HG02943 (cell line): Measurements from ENCODE around the gene OR6S1.
A peak's percentile ranks its signal among the peaks of the same experiment; 100 is the strongest.

Source experiments
- ATAC-seq: cut with Tn5 transposase; IDR thresholded peaks from one replicate; pipeline ENCODE4 v1.9.1; 2021; ENCODE audit warnings: mild to moderate bottlenecking, low read depth, moderate library complexity; ENCODE audit not compliant: unreplicated experiment

Gene OR6S1, protein sequence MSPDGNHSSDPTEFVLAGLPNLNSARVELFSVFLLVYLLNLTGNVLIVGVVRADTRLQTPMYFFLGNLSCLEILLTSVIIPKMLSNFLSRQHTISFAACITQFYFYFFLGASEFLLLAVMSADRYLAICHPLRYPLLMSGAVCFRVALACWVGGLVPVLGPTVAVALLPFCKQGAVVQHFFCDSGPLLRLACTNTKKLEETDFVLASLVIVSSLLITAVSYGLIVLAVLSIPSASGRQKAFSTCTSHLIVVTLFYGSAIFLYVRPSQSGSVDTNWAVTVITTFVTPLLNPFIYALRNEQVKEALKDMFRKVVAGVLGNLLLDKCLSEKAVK

DNA sequence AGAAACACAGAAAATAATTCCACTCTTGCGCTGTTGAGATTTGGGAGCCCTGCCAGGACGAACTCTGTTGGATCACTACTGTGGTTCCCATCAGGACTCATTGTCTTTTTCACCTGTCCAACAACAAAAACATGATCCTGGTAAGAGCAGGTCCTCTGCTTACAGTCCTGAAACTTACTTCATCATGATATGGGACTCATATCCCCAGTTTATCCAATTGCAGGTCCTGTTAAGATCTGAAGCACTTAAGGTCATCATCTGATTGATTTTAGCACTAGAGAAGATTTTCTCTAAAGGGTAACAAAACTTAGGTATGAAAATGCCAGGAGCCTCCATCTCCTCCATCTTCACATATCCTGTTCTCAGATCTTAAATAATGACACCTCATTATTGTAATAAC is at the start of gene OR6S1:
OR6S1 (minus strand) TSS at position 101 of the 400 bp plus-strand sequence; CDS start at position 101, 0 bp downstream.
- ATAC-seq: no peak

DNA sequence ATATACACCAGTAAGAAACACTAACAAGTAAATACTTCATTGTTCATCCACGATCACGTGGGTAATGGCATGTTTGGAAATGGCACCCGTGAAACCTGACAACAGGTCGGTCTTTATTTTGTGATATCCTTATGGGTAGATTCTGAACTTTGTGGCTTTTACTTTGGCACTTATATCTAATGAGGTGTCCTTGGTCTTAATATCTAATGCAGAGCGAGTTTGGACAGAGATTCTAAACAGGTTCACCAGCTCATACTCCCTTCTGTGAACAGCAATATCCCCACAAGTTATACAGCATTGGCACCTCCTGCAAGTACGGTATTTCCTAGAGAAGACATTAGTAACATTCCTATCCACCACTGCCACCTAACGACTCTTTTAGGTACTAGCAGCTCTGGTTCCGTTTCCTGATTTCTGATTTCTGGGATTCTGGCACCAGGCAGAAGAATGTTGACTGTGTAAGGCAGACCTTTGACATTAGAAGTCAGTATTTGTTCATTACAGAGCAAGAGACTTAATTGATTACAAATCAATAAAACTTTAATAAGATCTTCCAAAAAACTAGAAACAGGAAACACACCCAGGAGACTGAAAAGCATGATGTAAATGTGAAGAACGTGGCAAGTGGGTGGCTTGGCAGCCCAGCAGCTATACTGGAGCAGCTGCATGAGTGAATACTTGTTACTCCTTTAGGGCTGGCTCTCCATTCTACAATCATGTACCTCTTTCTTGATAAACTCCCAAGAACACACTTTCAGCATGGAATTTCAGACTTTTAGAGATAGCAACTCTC is 49.6 kb upstream of the OR6S1 start:
- no peak for ATAC-seq

DNA sequence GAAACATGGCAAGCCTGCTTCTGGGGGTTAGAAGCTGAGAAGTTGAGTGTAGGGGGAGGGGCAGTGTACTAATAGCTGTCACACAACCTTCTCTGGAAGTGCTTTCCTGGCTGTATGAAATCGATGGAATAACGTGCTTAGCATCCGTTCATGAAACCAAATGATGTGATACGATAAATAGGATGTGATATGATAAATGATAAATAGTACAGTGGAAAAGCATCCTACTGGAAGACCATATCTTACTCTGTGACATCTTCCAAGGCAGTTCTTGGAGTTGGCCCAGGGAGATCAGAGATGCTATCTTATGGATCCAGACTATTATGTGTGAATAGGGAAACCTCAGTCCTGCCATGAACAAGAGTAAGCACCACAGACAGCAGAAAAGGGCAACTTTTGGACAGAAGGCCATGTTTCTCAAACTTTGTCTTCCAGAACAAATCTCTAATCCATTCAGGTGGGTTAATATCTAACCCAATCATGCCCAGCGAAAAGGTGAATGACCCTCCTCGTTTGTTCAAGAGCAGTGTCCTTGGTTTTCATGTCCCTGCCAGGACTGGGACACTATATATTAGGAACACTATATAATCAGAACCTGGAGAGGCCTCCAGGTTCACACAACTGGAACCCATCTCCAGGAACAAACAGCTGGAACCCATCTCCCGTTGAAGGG is 46.8 kb upstream of the OR6S1 start, which contains the start of gene ANG:
ANG (plus strand) TSS at position 598 of the 673 bp plus-strand sequence. CDS start 4,801 bp downstream, outside the sequence.
- no peak for ATAC-seq

DNA sequence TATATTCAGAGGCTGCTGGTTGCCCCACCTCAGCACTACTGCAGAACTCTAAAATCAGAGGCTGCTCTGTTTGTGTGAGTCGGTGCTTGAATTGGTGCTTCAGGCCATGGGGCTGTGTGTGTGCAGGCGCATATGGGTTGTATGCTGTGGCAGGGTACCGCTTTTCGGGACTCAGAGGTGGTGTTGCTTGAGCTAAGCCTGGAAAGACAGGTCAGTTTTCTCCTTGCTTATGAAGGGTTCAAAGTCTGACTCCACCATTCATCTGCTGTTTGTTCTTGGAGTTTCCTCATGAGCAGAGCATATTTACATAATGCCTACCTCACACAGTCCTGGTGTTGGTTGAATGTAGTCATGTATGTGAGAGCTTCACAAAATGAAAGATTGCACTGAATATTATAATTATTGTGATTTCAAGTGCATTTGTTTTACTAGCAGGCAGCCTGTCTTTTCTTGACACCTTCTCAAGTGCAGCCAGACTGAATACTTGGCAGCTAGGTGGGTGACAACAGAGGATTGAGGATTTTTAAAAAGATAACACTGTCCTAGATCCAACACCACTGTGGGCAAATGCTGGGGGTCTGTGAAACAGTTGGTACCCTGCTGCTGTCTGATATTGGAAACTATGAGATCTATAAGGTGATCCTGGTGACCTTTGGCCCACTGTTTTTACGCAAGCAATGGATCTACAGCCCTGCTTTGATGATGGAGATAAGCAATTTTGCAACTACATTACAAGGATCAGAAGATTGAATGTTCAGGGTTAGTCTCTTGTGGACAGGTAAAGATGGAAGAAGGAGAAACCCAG is 46.1 kb upstream of the OR6S1 start:
- no peak for ATAC-seq

DNA sequence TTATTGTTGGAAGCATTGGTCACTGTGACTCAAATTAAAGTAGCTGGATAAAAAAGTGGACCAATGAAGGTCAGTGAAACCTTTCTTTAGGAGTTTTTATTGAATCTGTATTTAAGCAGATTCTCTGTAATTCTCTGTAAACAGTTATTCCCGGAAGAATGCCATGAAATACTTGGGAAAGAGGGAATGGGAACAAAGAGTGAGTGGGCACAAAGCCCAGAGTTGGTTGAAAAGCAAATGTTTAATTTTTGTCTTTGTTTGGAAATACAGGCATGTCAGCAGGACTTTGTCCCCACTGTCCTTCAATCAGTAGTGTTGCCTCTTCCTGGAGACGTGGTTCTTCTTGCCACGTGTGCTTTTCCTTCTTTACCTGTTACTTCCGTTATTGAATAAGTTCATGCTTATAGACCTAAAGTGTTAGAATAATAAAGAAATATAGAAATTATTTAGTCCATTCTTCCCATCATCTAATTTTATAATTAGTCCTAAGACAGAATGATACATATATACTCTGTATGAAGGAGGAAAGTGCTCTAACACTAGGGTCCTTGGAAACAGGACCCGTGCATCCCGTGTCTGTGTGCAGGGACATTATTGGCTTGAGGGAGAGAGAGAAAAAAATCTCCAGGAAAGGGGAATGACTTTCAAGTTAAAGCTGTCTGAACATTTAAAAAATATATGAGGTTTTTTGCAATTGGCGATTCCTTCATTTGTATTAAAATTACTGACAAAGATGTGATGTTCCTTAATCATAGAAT is 45.1 kb upstream of the OR6S1 start:
- no peak for ATAC-seq

DNA sequence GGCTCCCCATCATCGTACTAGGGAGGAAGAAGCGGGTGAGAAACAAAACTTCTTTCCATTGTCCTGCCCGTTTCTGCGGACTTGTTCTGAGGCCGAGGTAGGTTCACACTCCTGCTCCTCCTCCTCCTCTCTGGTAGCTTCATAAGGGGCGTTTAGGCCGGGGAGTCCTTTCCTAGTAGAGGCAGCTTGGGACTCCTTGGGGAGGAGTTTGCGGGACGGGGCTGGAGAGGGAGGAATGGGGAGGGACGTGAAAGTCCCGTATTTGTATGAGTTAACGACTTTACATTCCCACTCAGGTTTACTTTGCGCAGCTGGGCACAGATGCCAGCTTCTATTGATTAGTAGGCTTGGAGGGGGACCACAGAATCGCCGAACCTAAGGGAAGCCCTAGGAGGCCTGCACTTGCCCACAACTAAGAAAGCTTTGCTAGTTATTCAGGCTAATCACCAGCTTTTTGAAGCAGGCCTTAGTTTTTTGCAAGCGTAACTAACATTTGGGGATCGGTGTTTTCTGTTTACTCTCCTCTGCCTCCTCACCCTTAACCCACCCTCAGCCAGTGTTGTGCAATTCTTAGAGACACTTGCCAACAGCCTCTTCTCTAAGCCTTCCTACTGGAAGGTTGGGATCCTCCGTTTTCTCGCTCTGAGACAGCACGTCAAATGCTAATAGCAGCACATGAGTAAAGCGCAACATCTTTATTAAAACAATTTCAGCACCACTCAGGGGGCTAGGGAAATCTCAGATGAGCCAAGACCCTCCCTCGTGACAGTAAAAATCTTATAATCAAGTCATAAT is 43.4 kb upstream of the OR6S1 start:
- no peak for ATAC-seq

DNA sequence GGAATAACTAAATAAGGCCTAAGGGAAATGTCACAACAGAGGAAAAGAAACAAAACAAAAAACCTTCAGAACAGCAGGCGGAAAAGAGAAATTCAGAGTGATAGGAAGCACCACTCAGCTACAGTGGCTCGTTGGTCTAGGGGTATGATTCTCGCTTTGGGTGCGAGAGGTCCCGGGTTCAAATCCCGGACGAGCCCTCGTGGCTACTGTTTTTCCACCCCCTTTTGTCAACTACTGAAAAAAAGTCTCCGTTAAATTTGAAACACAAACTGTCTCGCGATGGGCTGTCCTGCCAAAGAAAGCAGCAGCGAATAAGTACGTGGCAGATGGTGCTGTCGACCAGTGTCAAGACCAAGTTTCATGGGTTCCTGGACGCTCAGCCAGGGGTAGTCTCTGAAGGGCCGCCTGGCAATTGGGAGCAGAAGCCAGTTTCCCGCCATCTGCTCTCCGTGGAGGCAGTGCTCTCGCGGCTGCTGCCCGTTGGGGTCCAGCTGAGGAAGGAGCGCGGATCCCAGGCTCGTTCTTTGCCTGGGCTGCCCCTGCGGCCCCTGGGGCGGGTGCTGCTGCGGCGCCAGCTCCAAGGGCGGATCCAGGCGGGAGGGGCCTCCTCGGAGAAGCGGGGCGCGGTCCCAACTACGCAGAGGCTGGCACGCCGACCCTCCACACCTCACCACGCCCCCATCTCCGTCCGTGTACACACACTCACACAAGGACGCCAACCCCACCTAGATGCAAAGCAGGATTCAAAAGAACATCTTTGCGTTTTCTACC is 42.6 kb upstream of the OR6S1 start, which contains the start of gene RNASE4:
RNASE4 (plus strand) TSS at position 670 of the 771 bp plus-strand sequence. CDS start 14,812 bp downstream, outside the sequence.
- no peak for ATAC-seq

DNA sequence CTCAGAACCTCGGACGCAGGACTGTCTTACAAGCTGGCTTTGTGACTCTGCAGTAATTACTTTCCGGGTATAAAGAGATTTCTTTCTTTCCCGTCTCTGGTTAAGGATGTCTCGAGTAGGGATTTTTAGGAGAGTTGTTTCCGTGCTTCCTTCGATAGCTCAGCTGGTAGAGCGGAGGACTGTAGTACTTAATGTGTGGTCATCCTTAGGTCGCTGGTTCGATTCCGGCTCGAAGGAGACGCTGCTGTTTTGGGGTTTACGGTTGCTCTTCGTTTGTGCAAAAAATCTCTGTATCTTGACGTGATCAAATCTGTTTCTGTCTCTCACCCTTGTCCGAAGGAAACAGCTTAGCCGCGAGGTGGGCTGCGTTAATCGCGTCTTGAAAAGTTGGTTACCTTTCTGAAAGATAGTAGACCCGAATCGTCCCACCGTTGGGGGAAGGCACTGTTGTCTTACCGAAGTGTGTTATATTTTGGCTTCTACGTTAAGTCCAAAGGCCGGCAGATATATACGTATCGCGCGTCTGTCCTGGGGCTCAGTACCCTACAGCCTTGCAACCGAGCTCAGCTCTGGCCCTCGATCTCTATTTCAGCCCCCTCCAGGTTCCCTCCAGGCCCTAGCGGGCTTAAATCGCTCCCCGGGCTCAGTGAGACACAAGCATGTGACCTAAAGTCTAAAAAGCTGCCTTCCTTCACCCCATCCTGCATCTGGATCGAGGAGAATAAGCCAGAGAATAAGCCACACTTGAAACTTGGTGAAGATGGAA is 41.8 kb upstream of the OR6S1 start:
- peak; percentile 27 for ATAC-seq

DNA sequence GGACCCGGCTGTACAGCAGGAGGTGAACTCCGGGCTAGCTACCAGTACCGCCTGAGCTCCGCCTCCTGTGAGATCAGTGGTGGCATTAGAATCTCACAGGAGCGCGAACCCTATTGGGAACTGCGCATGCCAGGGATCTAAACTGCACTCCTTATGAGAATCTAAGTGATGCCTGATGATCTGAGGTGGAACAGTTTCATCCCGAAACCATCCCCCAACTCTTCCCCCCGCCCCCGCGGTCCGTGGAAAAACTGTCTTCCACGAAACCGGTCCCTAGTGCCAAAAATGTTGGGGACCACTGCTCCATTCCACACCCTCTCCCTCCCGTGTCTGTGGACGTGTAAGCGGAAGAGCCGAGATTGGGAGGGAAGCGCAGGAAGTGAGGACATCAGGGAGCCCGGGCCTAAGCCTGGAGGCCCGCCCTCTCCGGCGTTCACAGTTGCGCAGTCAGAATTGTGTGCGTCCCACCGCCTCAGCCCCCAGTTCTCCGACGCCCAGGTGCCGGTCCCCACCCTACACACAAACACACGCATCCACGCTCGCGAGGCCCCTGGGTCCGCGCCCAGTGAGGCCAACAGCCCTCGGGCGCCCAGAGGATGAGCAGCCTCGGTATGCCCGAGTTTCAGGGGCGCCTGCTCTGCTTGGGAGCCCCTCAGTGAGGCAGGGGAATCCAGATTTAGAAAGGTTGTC is 41.1 kb upstream of the OR6S1 start:
- ATAC-seq: peak; percentile 36

DNA sequence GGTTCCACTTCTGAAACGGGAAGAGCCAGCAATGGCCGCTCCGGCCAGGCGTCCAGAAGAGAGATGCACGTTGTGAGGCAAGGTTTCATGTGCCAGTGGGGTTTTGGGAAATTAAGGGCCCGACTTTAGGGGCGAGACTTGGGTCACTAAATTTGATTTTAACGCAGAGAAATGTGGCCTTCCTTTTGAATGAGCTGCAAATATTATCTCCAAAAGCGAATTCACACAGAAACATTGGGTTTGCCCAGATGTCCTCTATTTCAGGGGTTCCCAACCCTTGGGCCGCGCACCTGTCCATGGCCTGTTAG is 40.6 kb upstream of the OR6S1 start:
- ATAC-seq: no peak

DNA sequence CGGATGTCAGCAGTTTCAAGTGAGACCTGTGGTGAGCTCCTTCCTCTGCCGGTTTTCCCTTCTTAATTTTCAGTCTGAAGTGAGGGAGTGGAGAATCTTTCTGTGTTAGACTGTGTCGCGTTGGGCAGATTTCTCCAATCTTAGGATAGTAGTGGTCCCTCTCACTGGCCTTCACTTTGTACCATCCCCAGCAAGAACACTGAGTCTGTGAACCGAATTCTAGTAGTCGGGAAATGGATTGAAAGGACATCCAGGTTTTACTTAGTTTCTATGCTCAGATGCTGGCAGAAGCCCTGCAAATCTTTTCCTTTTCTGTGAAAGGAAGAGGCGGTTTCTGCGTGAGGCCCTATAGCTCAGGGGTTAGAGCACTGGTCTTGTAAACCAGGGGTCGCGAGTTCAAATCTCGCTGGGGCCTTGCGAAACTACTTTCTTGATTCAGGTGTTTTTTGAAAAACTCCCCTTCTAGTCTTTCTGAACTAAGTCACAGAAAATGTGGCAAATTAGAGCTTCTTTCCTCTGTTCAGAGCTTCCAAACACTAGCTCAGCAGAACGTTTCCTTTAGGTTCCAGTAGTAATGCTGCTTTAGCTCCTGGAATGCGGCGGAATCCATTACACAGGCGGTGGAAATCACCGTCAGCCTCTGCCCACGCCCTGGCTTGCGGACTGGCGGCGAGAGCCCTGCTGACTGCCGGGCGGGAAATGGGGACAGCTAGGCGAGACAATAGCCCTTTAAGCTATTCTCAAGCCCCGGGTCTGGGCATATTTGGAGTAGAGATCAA is 40.0 kb upstream of the OR6S1 start:
- peak; percentile 25 for ATAC-seq

DNA sequence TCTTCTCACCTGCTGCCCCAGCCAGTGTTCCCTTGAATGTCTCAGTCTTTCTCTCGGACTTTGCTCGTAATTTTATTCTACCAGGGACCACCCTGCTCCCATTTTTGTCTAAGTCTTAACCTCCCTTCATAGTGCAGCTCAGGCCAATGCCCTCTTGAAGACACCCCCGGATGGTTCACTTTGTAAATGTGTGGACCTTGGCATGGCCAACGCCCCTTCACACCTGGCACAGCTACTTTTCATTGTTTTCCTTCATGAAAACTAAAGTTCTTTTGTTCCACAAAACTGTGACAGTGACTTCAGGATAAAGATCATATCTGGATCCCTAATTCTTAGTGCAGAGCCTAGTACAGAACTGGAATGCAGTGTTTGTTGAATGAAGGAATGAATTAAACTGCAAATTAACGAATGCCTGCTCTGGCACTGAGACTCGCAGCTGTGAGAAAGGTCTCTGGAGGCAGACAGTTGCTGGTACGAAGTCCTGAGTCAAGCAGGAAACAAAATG is 39.4 kb upstream of the OR6S1 start:
- no peak for ATAC-seq

DNA sequence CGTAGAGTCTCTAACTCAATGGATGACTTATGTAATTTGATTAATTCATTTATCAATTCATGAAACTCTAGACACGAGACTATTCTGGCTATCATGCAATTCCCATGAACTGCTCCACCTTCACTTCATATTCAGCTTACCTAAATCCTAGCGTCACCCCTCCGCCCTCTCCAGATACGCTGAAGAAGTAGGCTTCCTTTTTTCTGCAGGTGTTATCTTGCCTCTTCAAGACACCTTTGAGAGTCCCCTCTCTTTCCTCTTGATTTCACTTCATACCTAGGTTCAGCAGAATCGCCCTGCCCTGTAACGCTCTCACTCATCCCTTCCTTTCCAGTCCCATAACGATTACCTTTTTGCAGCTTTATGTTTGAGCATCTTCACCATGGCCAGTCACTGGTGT is 38.9 kb upstream of the OR6S1 start:
- no peak for ATAC-seq

DNA sequence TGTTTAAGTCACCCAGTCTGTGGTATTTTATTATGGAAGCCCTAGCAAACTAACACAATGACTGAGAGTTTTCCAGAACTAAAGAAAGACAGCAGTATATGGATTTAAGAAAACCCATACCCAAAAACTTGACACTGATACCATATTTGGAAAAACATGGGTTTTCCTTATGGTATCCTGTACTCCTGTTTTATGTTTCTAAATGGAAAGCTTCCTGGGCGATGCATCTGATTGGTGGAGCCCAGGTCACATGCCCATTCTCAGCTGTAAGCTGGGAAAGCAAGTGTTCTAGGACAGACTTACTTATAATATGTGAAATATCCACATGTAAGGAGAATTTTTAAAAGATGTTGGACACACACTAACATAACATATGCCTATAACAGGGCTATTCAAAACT is 38.4 kb upstream of the OR6S1 start:
- no peak for ATAC-seq

DNA sequence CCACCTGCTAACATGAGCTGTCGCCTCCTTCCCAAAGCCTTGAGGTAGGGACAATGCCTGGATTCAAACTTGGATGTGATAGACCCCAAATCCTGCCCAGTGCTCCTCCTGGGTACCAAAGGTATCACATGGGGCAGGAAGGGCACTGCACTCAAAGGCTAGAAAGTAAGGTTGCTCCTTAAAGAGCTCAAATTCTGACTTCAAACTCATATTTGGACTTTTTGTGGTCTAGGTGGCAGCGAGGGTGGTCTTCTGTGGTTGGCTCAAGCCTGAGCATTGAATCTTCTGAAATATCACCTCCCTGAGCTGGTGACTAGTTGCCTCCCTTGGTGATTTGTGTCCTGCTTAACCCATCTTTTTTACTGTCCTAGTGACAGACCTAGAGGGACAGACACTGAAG is 34.6 kb upstream of the OR6S1 start:
- ATAC-seq: no peak

DNA sequence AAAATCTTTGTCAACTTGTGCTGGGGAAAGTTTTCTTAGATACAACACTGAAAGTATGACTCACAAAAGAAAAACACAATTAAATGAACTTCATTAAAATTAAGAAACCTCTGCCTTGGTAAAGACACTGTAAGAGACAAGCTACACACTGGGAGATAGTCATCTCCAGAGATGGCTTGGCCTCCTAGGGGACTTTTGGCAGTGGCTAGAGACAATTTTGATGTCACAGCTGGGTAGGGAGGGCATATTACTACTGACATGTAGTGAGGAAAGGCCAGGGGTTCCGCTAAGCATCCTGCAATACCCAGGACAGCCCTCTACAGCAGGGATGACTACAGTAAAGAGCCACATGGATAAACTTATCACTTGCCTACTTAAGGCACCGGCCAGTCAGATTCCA is 34.2 kb upstream of the OR6S1 start:
- no peak for ATAC-seq
